ENCODE data around the gene ASCC1.

DNA sequence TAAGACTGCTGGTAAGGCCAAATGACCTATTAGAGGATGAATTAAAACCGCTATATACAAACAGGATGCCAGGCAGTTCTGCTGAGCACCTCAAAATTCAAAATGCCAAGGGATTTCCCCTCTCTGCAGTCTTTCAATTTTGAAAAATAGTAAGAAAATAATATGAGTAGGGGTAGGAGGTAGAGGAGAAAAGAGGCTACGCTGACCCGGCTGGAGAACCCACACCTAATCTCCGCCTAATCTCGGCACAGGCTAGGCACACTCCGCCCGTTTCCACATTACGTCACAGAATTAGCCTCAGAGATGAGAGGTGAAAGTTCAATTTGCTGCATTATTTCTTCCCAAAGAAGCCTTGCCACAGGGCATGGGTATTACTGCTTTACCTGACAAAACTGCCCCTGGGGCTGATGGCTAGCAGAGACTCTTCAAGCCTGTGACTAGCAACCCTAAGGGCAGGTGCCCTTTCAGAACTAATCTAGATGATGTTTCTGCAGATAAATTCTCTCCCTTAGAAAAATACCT lies 106.4 kb downstream of the ASCC1 start:
- TF ChIP-seq, protein P1, sequence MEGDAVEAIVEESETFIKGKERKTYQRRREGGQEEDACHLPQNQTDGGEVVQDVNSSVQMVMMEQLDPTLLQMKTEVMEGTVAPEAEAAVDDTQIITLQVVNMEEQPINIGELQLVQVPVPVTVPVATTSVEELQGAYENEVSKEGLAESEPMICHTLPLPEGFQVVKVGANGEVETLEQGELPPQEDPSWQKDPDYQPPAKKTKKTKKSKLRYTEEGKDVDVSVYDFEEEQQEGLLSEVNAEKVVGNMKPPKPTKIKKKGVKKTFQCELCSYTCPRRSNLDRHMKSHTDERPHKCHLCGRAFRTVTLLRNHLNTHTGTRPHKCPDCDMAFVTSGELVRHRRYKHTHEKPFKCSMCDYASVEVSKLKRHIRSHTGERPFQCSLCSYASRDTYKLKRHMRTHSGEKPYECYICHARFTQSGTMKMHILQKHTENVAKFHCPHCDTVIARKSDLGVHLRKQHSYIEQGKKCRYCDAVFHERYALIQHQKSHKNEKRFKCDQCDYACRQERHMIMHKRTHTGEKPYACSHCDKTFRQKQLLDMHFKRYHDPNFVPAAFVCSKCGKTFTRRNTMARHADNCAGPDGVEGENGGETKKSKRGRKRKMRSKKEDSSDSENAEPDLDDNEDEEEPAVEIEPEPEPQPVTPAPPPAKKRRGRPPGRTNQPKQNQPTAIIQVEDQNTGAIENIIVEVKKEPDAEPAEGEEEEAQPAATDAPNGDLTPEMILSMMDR (IDR thresholded peaks at IDR 0.05; ENCODE audit: borderline replicate concordance, extremely low read depth, low read length, poor library complexity, severe bottlenecking): no peak
- no peak for TF ChIP-seq EZH2 (IDR thresholded peaks at IDR 0.05; ENCODE audit: borderline replicate concordance, low read depth, low read length, severe bottlenecking)

All from DND-41 (cell line).